Measurements from ENCODE around the gene CRTC1.
"Not testable (repeated sequence)": the region's sequence is repeated elsewhere in the genome, so short reads cannot be mapped to it uniquely, and the experiment has no call there.

DNA sequence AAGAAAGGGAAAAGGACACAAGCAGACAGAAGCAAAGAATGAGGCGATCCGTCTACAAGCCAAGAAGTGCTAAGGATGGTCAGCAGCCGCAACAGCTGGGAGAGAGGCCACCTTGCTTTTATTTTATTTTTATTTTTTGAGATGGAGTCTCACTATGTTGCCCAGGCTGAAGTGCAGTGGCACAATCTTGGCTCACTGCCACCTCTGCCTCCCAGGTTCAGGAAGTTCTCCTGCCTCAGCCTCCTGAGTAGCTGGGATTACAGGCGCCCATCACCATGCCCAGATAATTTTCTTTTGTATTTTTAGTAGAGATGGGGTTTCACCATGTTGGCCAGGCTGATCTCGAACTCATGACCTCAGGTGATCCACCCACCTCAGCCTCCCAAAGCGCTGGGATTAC, 44.1 kb downstream of the CRTC1 start:
- TF ChIP-seq, protein P1, sequence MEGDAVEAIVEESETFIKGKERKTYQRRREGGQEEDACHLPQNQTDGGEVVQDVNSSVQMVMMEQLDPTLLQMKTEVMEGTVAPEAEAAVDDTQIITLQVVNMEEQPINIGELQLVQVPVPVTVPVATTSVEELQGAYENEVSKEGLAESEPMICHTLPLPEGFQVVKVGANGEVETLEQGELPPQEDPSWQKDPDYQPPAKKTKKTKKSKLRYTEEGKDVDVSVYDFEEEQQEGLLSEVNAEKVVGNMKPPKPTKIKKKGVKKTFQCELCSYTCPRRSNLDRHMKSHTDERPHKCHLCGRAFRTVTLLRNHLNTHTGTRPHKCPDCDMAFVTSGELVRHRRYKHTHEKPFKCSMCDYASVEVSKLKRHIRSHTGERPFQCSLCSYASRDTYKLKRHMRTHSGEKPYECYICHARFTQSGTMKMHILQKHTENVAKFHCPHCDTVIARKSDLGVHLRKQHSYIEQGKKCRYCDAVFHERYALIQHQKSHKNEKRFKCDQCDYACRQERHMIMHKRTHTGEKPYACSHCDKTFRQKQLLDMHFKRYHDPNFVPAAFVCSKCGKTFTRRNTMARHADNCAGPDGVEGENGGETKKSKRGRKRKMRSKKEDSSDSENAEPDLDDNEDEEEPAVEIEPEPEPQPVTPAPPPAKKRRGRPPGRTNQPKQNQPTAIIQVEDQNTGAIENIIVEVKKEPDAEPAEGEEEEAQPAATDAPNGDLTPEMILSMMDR (IDR thresholded peaks at IDR 0.05; ENCODE audit: insufficient read depth, low read length, poor library complexity, severe bottlenecking), result not testable (repeated sequence)
- not testable (repeated sequence) for TF ChIP-seq EZH2phosphoT487 (conservative IDR thresholded peaks at IDR 0.05; ENCODE audit: low read length)

Data from SU-DHL-6 (cell line).